ENCODE data around the gene MN1.

MN1 gene

DNA sequence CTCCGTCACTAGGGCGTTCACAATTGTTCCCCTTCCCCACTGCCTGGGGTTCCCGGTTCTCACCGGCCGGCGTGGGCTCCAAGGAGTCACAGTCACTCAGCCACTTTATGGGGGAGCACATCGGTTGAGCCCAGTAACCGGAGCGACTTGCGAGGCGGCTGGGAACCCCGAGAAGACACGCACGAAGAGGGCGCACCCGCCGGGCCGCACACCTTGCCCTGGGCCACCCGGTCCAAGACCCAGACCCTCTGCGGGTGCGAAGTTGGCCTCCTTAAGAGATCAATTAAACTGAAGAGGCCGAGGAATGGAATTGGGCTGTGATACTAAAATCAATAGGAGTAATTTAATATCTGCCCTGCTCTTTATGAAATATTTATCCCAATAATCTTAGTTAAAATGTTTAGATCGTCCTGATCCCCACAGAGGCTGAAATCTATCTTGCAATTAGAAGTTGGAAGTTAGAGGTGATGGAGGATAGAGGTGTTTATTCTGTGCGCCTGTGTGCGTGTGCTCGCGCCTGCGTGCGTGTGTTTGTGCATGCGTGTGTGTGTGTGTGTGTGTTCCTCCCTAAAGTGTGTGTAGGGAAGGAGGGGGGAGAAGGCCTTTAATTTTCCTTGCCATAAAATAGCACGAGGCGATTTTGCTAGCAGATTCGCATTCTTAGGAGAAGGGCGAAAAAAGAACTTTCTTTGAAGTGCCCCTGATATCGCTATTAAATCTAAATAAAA lies 954 bp upstream of the MN1 start:
- Histone ChIP-seq H3K27ac (ENCODE audit: low read length) (no peak overlapping the region), H3K4me2 (ENCODE audit: insufficient read depth, low read length) (no peak overlapping the region), H4K20me1 (ENCODE audit: insufficient read depth, low read length) (peaks cover 5% of the 10 kb centered on the region), H3K4me3 (ENCODE audit: low read depth in 1 of 2, low read length in 2 of 2) (no peak overlapping the region), H3K9me3 (ENCODE audit: insufficient read depth, low read length, severe bottlenecking) (no peaks in the 10 kb centered on the region), H3K36me3 (ENCODE audit: insufficient read depth, low read length) (no peaks in the 10 kb centered on the region), H2AFZ (ENCODE audit: low read depth, low read length) (no peak overlapping the region), H3K4me1 (ENCODE audit: insufficient read depth, low read length) (no peaks in the 10 kb centered on the region), H3K27me3 (ENCODE audit: insufficient read depth, low read length, poor library complexity) (peaks cover 15% of the 10 kb centered on the region), H3K9ac (ENCODE audit: low read depth, low read length) (no peak overlapping the region), H3K79me2 (ENCODE audit: insufficient read depth, low read length) (no peaks in the 10 kb centered on the region)
- no peak for ATAC-seq (ENCODE audit: insufficient read depth, low read depth)
- no peak for DNase-seq
- TF ChIP-seq CTCF (IDR thresholded peaks at IDR 0.05; ENCODE audit: borderline replicate concordance, extremely low read depth, low read length, poor library complexity, severe bottlenecking) (no peak), EZH2 (IDR thresholded peaks at IDR 0.05; ENCODE audit: borderline replicate concordance, low read depth, low read length, severe bottlenecking) (no peak)

- Histone ChIP-seq H3K4me3 (ENCODE audit: low read depth in 1 of 2, low read length in 2 of 2) (no peak overlapping the region), H3K4me1 (ENCODE audit: insufficient read depth, low read length) (no peaks in the 10 kb centered on the region), H3K36me3 (ENCODE audit: insufficient read depth, low read length) (no peaks in the 10 kb centered on the region), H3K4me2 (ENCODE audit: insufficient read depth, low read length) (no peak overlapping the region), H3K79me2 (ENCODE audit: insufficient read depth, low read length) (no peaks in the 10 kb centered on the region), H2AFZ (ENCODE audit: low read depth, low read length) (no peak overlapping the region), H3K9me3 (ENCODE audit: insufficient read depth, low read length, severe bottlenecking) (no peaks in the 10 kb centered on the region), H3K27me3 (ENCODE audit: insufficient read depth, low read length, poor library complexity) (peaks cover 6% of the 10 kb centered on the region), H3K9ac (ENCODE audit: low read depth, low read length) (no peak overlapping the region), H4K20me1 (ENCODE audit: insufficient read depth, low read length) (peaks cover 5% of the 10 kb centered on the region), H3K27ac (ENCODE audit: low read length) (no peak overlapping the region)
- no peak for ATAC-seq (ENCODE audit: insufficient read depth, low read depth)
- no peak for TF ChIP-seq CTCF (IDR thresholded peaks at IDR 0.05; ENCODE audit: borderline replicate concordance, extremely low read depth, low read length, poor library complexity, severe bottlenecking)
- TF ChIP-seq EZH2 (IDR thresholded peaks at IDR 0.05; ENCODE audit: borderline replicate concordance, low read depth, low read length, severe bottlenecking) = no peak
- DNase-seq = no peak
Measured at GRCh38 chr22:27801202-27801615, 347 bp downstream of the MN1 start.

GRCh38 chr22:27800250-27801201 lies 1.0 kb downstream of the MN1 start:
- Histone ChIP-seq H3K4me3 (ENCODE audit: low read depth in 1 of 2, low read length in 2 of 2) (no peak overlapping the region), H3K4me1 (ENCODE audit: insufficient read depth, low read length) (no peaks in the 10 kb centered on the region), H2AFZ (ENCODE audit: low read depth, low read length) (no peak overlapping the region), H3K27me3 (ENCODE audit: insufficient read depth, low read length, poor library complexity) (peaks cover 6% of the 10 kb centered on the region), H3K4me2 (ENCODE audit: insufficient read depth, low read length) (no peak overlapping the region), H4K20me1 (ENCODE audit: insufficient read depth, low read length) (peaks cover 5% of the 10 kb centered on the region), H3K9me3 (ENCODE audit: insufficient read depth, low read length, severe bottlenecking) (no peaks in the 10 kb centered on the region), H3K79me2 (ENCODE audit: insufficient read depth, low read length) (no peaks in the 10 kb centered on the region), H3K9ac (ENCODE audit: low read depth, low read length) (no peak overlapping the region), H3K36me3 (ENCODE audit: insufficient read depth, low read length) (no peaks in the 10 kb centered on the region), H3K27ac (ENCODE audit: low read length) (no peak overlapping the region)
- DNase-seq (no peak), ATAC-seq (ENCODE audit: insufficient read depth, low read depth) (no peak)
- no peak for TF ChIP-seq CTCF (IDR thresholded peaks at IDR 0.05; ENCODE audit: borderline replicate concordance, extremely low read depth, low read length, poor library complexity, severe bottlenecking)
- no peak for TF ChIP-seq EZH2 (IDR thresholded peaks at IDR 0.05; ENCODE audit: borderline replicate concordance, low read depth, low read length, severe bottlenecking)
